SIG-M5 (cell line): Measurements from ENCODE around the gene INPP5B.

Experiments used
- DNase-seq: peaks from one replicate; lab custom pipeline; 2025; lab: John Stamatoyannopoulos, UW

The INPP5B gene

GRCh38 chr1:37867784-37868183, 79.1 kb downstream of the INPP5B start:
- DNase-seq: no peak

GRCh38 chr1:37866491-37866890, 80.4 kb downstream of the INPP5B start:
- DNase-seq: no peak

- DNase-seq: no peak
Observed at GRCh38 chr1:37865348-37866120, 81.3 kb downstream of the INPP5B start.

- DNase-seq: no peak
Observed at GRCh38 chr1:37862330-37862729, 84.5 kb downstream of the INPP5B start.

GRCh38 chr1:37861151-37861550, 85.7 kb downstream of the INPP5B start:
- no peak for DNase-seq

- DNase-seq: no peak
Observed at GRCh38 chr1:37860346-37860666, 86.5 kb downstream of the INPP5B start.

- peak; percentile 72 for DNase-seq
Observed at GRCh38 chr1:37859507-37860345, 87.1 kb downstream of the INPP5B start, which contains the start of gene MTF1. TSS of gene MTF1 (minus strand) at chr1:37859592. CDS start at chr1:37857658, 1,934 bp downstream.

- no peak for DNase-seq
Observed at GRCh38 chr1:37858931-37859506, 87.8 kb downstream of the INPP5B start.

GRCh38 chr1:37854406-37854805, 92.4 kb downstream of the INPP5B start:
- no peak for DNase-seq

GRCh38 chr1:37853157-37853556, 93.7 kb downstream of the INPP5B start:
- no peak for DNase-seq

- DNase-seq: peak; percentile 49
Observed at GRCh38 chr1:37851782-37852210, 95.1 kb downstream of the INPP5B start.

GRCh38 chr1:37851262-37851661, 95.6 kb downstream of the INPP5B start:
- DNase-seq: no peak

GRCh38 chr1:37850352-37850955, 96.4 kb downstream of the INPP5B start:
- no peak for DNase-seq

GRCh38 chr1:37849480-37849879, 97.4 kb downstream of the INPP5B start:
- no peak for DNase-seq

- DNase-seq: no peak
Observed at GRCh38 chr1:37846647-37847339, 100.1 kb downstream of the INPP5B start.

- peak; percentile 64 for DNase-seq
Observed at GRCh38 chr1:37845786-37846185, 101.1 kb downstream of the INPP5B start.

GRCh38 chr1:37845049-37845646, 101.7 kb downstream of the INPP5B start:
- no peak for DNase-seq

- DNase-seq: no peak
Observed at GRCh38 chr1:37844536-37844935, 102.3 kb downstream of the INPP5B start.

GRCh38 chr1:37841652-37842051, 105.2 kb downstream of the INPP5B start:
- DNase-seq: no peak

- DNase-seq: no peak
Observed at GRCh38 chr1:37840711-37841110, 106.1 kb downstream of the INPP5B start.

- DNase-seq: no peak
Observed at GRCh38 chr1:37839676-37840075, 107.2 kb downstream of the INPP5B start.
